Measurements from ENCODE around the gene SLC45A1.

SLC45A1 gene

DNA sequence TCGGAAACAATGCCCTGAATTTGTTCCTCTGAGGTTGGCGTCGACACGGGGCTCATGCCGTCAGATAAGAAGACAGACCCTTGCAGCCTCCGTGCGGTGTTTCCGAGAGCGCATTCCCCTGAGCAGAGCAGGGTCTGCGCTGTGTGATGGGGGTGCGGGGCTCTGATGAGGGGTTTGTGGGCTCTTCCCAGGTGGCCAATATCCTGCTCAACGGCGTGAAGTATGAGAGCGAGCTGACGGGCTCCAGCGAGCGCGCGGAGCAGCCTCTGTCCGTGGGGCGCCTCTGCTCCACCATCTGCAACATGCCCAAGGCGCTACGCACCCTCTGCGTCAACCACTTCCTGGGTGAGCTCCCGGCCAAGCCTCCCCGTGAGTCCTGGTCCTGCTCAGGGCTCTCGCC lies 17.3 kb downstream of the SLC45A1 start:
- DNase-seq (ENCODE audit: low spot score), result no peak

GRCh38 chr1:8337776-8338525 lies 20.0 kb downstream of the SLC45A1 start:
- DNase-seq (ENCODE audit: low spot score), result no peak

- DNase-seq (ENCODE audit: low spot score), result no peak
These were observed 20.8 kb downstream of the SLC45A1 start for GRCh38 chr1:8338526-8339202.

- DNase-seq (ENCODE audit: low spot score), result no peak
These were observed 21.3 kb downstream of the SLC45A1 start for GRCh38 chr1:8339203-8339600.

- no peak for DNase-seq (ENCODE audit: low spot score)
These were observed 22.5 kb downstream of the SLC45A1 start for GRCh38 chr1:8340448-8340847.

DNA sequence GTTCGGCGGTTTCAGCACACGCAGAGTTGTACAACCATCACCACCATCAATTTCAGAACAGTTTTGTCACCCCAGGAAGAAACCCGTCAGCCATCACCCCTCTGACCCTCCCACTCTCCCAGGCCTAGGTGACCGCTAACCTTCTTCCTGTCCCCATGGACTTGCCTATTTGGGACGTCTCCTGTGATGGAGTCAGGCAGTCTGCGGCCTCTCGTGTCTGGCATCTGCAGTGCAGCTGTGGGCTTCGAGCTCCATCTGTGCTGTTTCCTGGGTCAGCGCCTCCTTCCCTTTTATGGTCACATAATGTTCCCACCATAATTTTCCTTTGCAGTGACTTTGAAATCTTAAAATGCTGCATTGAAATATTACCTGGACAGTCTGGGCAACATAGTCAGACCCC lies 24.4 kb downstream of the SLC45A1 start:
- DNase-seq (ENCODE audit: low spot score), result no peak

- no peak for DNase-seq (ENCODE audit: low spot score)
These were observed 25.1 kb downstream of the SLC45A1 start for GRCh38 chr1:8343044-8343443.

- peak; percentile 95 for DNase-seq (ENCODE audit: low spot score)
These were observed 25.6 kb downstream of the SLC45A1 start for GRCh38 chr1:8343464-8344001.

DNA sequence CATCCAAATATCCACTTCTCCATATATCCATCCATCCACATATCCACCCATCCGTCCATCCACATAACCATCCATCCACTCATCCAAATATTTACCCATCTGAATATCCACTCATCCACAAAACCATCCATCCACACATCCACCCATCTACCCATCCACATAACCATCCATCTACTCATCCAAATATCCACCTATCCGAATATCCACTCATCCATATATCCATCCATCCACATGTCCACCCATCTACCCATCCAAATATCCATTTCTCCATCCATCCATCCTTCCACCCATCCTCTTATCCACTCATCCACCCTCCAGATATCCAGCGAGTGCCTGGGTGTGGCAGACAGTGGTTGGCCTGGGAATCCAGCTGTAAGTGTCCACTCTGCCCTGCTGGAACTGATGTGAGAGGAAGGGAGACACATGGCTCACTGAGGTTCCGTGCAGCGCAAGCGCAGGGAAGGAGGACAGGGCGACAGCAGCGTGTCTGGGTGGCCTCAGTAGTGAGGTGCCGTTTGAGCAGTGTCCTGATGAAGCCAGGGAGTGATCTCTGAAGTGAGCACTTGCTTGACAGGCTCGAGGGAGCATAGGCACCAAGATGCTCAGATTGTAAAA lies 27.1 kb downstream of the SLC45A1 start:
- DNase-seq (ENCODE audit: low spot score), result no peak

GRCh38 chr1:8345621-8346415 lies 27.9 kb downstream of the SLC45A1 start:
- DNase-seq (ENCODE audit: low spot score), result no peak

GRCh38 chr1:8347635-8348034 lies 29.7 kb downstream of the SLC45A1 start:
- no peak for DNase-seq (ENCODE audit: low spot score)

- no peak for DNase-seq (ENCODE audit: low spot score)
These were observed 30.3 kb downstream of the SLC45A1 start for GRCh38 chr1:8348047-8348776.

- DNase-seq (ENCODE audit: low spot score), result peak; percentile 81
These were observed 31.0 kb downstream of the SLC45A1 start for GRCh38 chr1:8348777-8349472.

DNA sequence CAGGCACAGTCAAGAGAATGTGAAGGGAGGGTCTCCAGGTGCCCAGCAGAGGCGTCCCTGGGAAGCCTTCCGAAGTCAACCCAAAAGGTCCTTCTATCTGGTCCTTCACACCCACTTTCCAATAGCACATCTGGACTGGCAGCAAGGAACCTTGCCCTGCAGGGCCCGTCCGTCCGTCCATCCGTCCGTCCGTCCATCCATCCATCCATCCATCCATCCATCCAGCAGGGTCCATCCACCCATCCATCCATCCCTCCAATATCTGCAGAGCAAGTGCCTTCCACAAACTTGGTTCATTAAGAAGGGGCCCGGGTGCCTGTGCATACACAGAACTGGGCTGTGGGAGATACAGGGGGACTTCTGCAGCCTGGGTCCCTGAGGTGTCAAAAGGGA lies 31.6 kb downstream of the SLC45A1 start:
- DNase-seq (ENCODE audit: low spot score), result no peak

GRCh38 chr1:8349961-8350360 lies 32.0 kb downstream of the SLC45A1 start:
- peak; percentile 75 for DNase-seq (ENCODE audit: low spot score)

GRCh38 chr1:8350914-8351684 lies 33.2 kb downstream of the SLC45A1 start:
- no peak for DNase-seq (ENCODE audit: low spot score)

DNA sequence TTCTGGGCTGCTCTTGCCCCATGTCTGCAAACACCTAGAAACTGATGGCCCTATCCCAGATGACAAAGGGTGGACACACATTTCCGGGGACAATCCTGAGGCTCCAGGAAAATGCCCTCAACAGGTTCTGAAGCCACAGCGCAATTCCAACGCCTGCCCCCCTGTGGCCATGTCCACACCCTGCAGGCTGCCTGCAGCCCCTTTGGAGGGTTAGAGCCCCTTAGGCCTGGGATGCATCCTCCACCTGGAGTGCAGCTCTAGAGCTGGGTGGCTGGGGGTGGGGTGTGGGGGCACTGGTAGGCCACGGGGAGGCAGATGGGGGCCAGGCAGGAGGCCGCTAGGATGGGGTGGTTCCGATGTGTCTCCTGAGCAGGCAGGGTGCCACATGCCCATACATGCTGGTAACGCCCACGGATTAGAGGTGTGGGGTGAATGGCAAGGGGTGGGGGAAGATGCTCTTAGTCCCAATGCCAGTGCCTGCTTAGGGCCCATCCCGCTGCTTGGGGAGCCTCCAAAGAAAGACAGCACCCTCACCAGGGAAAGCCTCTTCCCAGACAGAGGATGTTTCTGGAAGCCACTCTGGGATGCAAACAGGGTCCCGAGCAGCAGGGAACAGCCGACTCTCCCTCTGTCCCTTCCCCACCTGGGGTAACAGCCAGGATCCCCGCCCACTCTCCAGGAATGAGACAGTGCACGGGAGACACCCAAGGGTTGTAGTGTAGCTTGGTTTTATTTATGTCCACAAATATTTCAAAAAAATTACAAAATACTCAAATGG lies 34.0 kb downstream of the SLC45A1 start:
- DNase-seq (ENCODE audit: low spot score), result no peak

- DNase-seq (ENCODE audit: low spot score), result no peak
These were observed 34.5 kb downstream of the SLC45A1 start for GRCh38 chr1:8352471-8352845.

All from hepatic stellate cell (primary cell).